ENCODE results near the gene CCR7. TPM values are rescaled to one million over a fixed set of nuclear protein-coding genes. Genes with fewer than 3 reads are reported as not detected.
A peak's percentile ranks its signal among the peaks of the same experiment; 100 is the strongest.

CCR7 gene
- total RNA-seq, 1 donor: not detected

- H3K9me3 ChIP-seq (ENCODE audit: low read depth, low read length): no peaks in the 10 kb centered on the region
- no peaks in the 10 kb centered on the region for H3K27me3 ChIP-seq (ENCODE audit: insufficient read depth, low read length)
- DNase-seq (ENCODE audit: insufficient read length, low spot score, missing footprints): no peak
- no peaks in the 10 kb centered on the region for H3K79me2 ChIP-seq (ENCODE audit: insufficient read depth, low read length)
- peaks cover 40% of the 10 kb centered on the region for H3K4me1 ChIP-seq (ENCODE audit: insufficient read depth, low read length)
- H3K27ac ChIP-seq (ENCODE audit: low read depth, low read length): no peak overlapping the region
- H3K36me3 ChIP-seq (ENCODE audit: insufficient read depth, low read length): no peaks in the 10 kb centered on the region
- TF ChIP-seq CTCF (IDR thresholded peaks at IDR 0.05; ENCODE audit: extremely low read depth, low read depth, low read length): no peak
- no peak overlapping the region for H2AFZ ChIP-seq (ENCODE audit: low read length)
- no peak overlapping the region for H3K4me2 ChIP-seq (ENCODE audit: insufficient read depth, low read length)
- H4K20me1 ChIP-seq (ENCODE audit: insufficient read depth, low read length): no peaks in the 10 kb centered on the region
- H3K4me3 ChIP-seq (ENCODE audit: insufficient read depth, low read length): no peak overlapping the region
Measured at GRCh38 chr17:40529991-40530390, 35.3 kb downstream of the CCR7 start.

- Histone ChIP-seq H2AFZ (ENCODE audit: low read length) (no peak overlapping the region), H4K20me1 (ENCODE audit: insufficient read depth, low read length) (no peaks in the 10 kb centered on the region), H3K27ac (ENCODE audit: low read depth, low read length) (no peak overlapping the region)
Measured at GRCh38 chr17:40528692-40529417, 36.4 kb downstream of the CCR7 start.

GRCh38 chr17:40526668-40527067, 38.6 kb downstream of the CCR7 start:
- Histone ChIP-seq H3K27me3 (ENCODE audit: insufficient read depth, low read length) (no peaks in the 10 kb centered on the region), H3K79me2 (ENCODE audit: insufficient read depth, low read length) (no peaks in the 10 kb centered on the region), H3K9me3 (ENCODE audit: low read depth, low read length) (no peaks in the 10 kb centered on the region), H2AFZ (ENCODE audit: low read length) (peak overlapping the region; percentile 16), H3K36me3 (ENCODE audit: insufficient read depth, low read length) (no peaks in the 10 kb centered on the region), H3K4me1 (ENCODE audit: insufficient read depth, low read length) (peaks cover 16% of the 10 kb centered on the region), H3K27ac (ENCODE audit: low read depth, low read length) (no peak overlapping the region), H3K4me3 (ENCODE audit: insufficient read depth, low read length) (no peak overlapping the region), H3K4me2 (ENCODE audit: insufficient read depth, low read length) (no peak overlapping the region), H4K20me1 (ENCODE audit: insufficient read depth, low read length) (no peaks in the 10 kb centered on the region)
- TF ChIP-seq CTCF (IDR thresholded peaks at IDR 0.05; ENCODE audit: extremely low read depth, low read depth, low read length): no peak
- DNase-seq (ENCODE audit: insufficient read length, low spot score, missing footprints): no peak

More at GRCh38 chr17:40528692-40529417, 36.4 kb downstream of the CCR7 start:
- no peaks in the 10 kb centered on the region for H3K9me3 ChIP-seq (ENCODE audit: low read depth, low read length)
- TF ChIP-seq CTCF (IDR thresholded peaks at IDR 0.05; ENCODE audit: extremely low read depth, low read depth, low read length): no peak
- H3K79me2 ChIP-seq (ENCODE audit: insufficient read depth, low read length): no peaks in the 10 kb centered on the region
- no peaks in the 10 kb centered on the region for H3K27me3 ChIP-seq (ENCODE audit: insufficient read depth, low read length)
- H3K4me3 ChIP-seq (ENCODE audit: insufficient read depth, low read length): no peak overlapping the region
- peaks cover 31% of the 10 kb centered on the region for H3K4me1 ChIP-seq (ENCODE audit: insufficient read depth, low read length)
- no peak for DNase-seq (ENCODE audit: insufficient read length, low spot score, missing footprints)
- no peak overlapping the region for H3K4me2 ChIP-seq (ENCODE audit: insufficient read depth, low read length)
- H3K36me3 ChIP-seq (ENCODE audit: insufficient read depth, low read length): no peaks in the 10 kb centered on the region

GRCh38 chr17:40525294-40525693, 40.0 kb downstream of the CCR7 start:
- Histone ChIP-seq H3K9me3 (ENCODE audit: low read depth, low read length) (no peaks in the 10 kb centered on the region), H3K4me2 (ENCODE audit: insufficient read depth, low read length) (no peak overlapping the region), H2AFZ (ENCODE audit: low read length) (no peak overlapping the region), H3K4me3 (ENCODE audit: insufficient read depth, low read length) (no peak overlapping the region), H3K36me3 (ENCODE audit: insufficient read depth, low read length) (no peaks in the 10 kb centered on the region), H3K4me1 (ENCODE audit: insufficient read depth, low read length) (peaks cover 21% of the 10 kb centered on the region), H3K79me2 (ENCODE audit: insufficient read depth, low read length) (no peaks in the 10 kb centered on the region), H3K27ac (ENCODE audit: low read depth, low read length) (no peak overlapping the region), H4K20me1 (ENCODE audit: insufficient read depth, low read length) (no peaks in the 10 kb centered on the region), H3K27me3 (ENCODE audit: insufficient read depth, low read length) (no peaks in the 10 kb centered on the region)
- no peak for TF ChIP-seq CTCF (IDR thresholded peaks at IDR 0.05; ENCODE audit: extremely low read depth, low read depth, low read length)
- DNase-seq (ENCODE audit: insufficient read length, low spot score, missing footprints): no peak

Measured in osteoblast (primary cell).